Naive thymus-derived CD4-positive, alpha-beta T cell (primary cell): ENCODE data around the gene ENAM. TPM values are rescaled to one million over a fixed set of nuclear protein-coding genes. Genes with fewer than 3 reads are reported as not detected.
"Not testable (repeated sequence)": the region's sequence is repeated elsewhere in the genome, so short reads cannot be mapped to it uniquely, and the experiment has no call there.

Source experiments
- ATAC-seq: fragments of 150-1000 bp; cut with Tn5 transposase; 2 replicates; pipeline ENCODE4 v1.10.0; 2021; ENCODE audit warnings: mild to moderate bottlenecking, moderate library complexity
- CTCF ChIA-PET: fragments of 350-600 bp; sonication (Branson Sonifier 250); formaldehyde crosslinking; loops from one replicate; lab custom pipeline; 2021; ENCODE audit warnings: antibody characterized with exemption; lab: Charles Lee
- POLR2A ChIA-PET: fragments of 350-600 bp; sonication (Branson Sonifier 250); formaldehyde crosslinking; loops from one replicate; lab custom pipeline; 2021; ENCODE audit warnings: antibody characterized with exemption, inconsistent platforms; lab: Charles Lee
- DNase-seq, 9 donors: peaks; one replicate each; pipeline versions ENCODE4 v3.0.0 to v3.0.0-alpha.2; 2020 to 2022; ENCODE audit warnings: mixed read lengths in 1 of 9
- H3K27ac ChIP-seq: one replicate; pipeline ENCODE4 v1.7.0; 2013; ENCODE audit warnings: mild to moderate bottlenecking, low read depth, low read length, moderate library complexity
- H3K27me3 ChIP-seq, 2 donors: one replicate each; pipeline ENCODE4 v1.7.0; 2013; ENCODE audit warnings: low read length in 2 of 2, mild to moderate bottlenecking in 2 of 2, moderate library complexity in 2 of 2; ENCODE audit not compliant: control insufficient read depth in 2 of 2, insufficient read depth in 2 of 2
- H3K36me3 ChIP-seq, 3 experiments: 1 replicate in 2 of 3; 2 replicates in 1 of 3; pipeline ENCODE4 v1.7.0; 2013; ENCODE audit warnings: low read length in 3 of 3, mild to moderate bottlenecking in 3 of 3, moderate library complexity in 1 of 3; ENCODE audit not compliant: insufficient read depth in 3 of 3, control insufficient read depth in 2 of 3
- H3K4me1 ChIP-seq, 2 donors: one replicate each; pipeline ENCODE4 v1.7.0; 2013; ENCODE audit warnings: low read length in 2 of 2, mild to moderate bottlenecking in 2 of 2, moderate library complexity in 1 of 2; ENCODE audit not compliant: control insufficient read depth in 2 of 2, insufficient read depth in 2 of 2
- H3K4me3 ChIP-seq: 2 replicates; pipeline ENCODE4 v1.7.0; 2013; ENCODE audit warnings: mild to moderate bottlenecking, low read length
- H3K9me3 ChIP-seq, 3 experiments: 1 replicate in 2 of 3; 2 replicates in 1 of 3; pipeline ENCODE4 v1.7.0; 2013; ENCODE audit warnings: low read length in 3 of 3; ENCODE audit not compliant: control insufficient read depth in 2 of 3
- H3K27ac Mint-ChIP-seq, 9 donors: one replicate each; pipeline ENCODE4 v1.8.0; 2020 to 2022; ENCODE audit warnings: mixed read lengths in 9 of 9, mild to moderate bottlenecking in 8 of 9, moderate library complexity in 5 of 9, inconsistent platforms in 2 of 9
- H3K27me3 Mint-ChIP-seq, 5 donors: one replicate each; pipeline ENCODE4 v1.8.0; 2021 to 2022; ENCODE audit warnings: mixed read lengths in 5 of 5, mild to moderate bottlenecking in 1 of 5
- H3K36me3 Mint-ChIP-seq, 5 donors: one replicate each; pipeline ENCODE4 v1.8.0; 2020 to 2022; ENCODE audit warnings: mixed read lengths in 5 of 5, mild to moderate bottlenecking in 3 of 5, inconsistent platforms in 1 of 5
- H3K4me1 Mint-ChIP-seq, 7 donors: one replicate each; pipeline ENCODE4 v1.8.0; 2020 to 2022; ENCODE audit warnings: mixed read lengths in 7 of 7, mild to moderate bottlenecking in 3 of 7, inconsistent platforms in 1 of 7
- H3K4me3 Mint-ChIP-seq, 10 donors: one replicate each; pipeline ENCODE4 v1.8.0; 2020 to 2022; ENCODE audit warnings: mild to moderate bottlenecking in 10 of 10, mixed read lengths in 10 of 10, moderate library complexity in 6 of 10, inconsistent platforms in 2 of 10
- H3K9me3 Mint-ChIP-seq, 11 donors: one replicate each; pipeline ENCODE4 v1.8.0; 2020 to 2022; ENCODE audit warnings: mixed read lengths in 11 of 11, mild to moderate bottlenecking in 4 of 11, inconsistent platforms in 1 of 11, moderate library complexity in 1 of 11
- intact Hi-C, 2 donors: fragments of 100-400 bp; cut with micrococcal nuclease; formaldehyde crosslinking; loops; one replicate each; pipeline ENCODE4 v1.15.1; 2023
- polyA plus RNA-seq, 2 donors: library from polyadenylated mRNA; unstranded; fragments of 300-500 nt; fragmentation: Illumina TruSeq; gene quantifications; one replicate each; pipeline ENCODE4 v1.2.3, GENCODE V29; 2021
- total RNA-seq, 6 experiments: library from RNA in 5 of 6; stranded (reverse) in 5 of 6; gene quantifications; 1 replicate in 5 of 6; 2 replicates in 1 of 6; pipeline ENCODE4 v1.2.3 and lab custom pipeline; 2021 to 2026

Gene ENAM
- total and polyA plus RNA-seq, 7 experiments from 2014 or later = not detected

DNA sequence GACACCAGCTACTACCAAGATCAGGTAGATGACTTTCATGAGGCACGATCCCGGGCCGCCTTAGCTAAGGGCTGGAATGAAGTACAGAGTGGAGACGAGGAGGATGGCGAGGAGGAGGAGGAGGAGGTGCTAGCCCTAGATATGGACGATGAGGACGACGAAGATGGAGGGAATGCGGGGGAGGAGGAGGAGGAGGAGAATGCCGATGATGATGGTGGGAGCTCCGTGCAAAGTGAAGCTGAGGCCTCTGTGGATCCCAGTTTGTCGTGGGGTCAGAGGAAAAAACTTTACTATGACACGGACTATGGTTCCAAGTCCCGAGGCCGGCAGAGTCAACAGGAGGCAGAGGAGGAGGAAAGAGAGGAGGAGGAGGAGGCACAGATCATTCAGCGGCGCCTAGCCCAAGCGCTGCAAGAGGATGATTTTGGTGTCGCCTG is 60.3 kb downstream of the ENAM start:
- Mint-ChIP-seq H3K9me3 (peaks cover 0 to 30% (median 5%) of the 10 kb centered on the region in 11 donors), H3K27me3 (no peaks in the 10 kb centered on the region), H3K36me3 (peaks cover 4 to 29% (median 21%) of the 10 kb centered on the region in 5 donors), H3K27ac (peak overlapping the region; percentile 93 to 100 (median 99)), H3K4me3 (peak overlapping the region; percentile 93 to 99 (median 98)), H3K4me1 (peaks cover 12 to 48% (median 46%) of the 10 kb centered on the region in 7 donors)
- Histone ChIP-seq H3K36me3 (peaks cover 0 to 4% (median 0%) of the 10 kb centered on the region in 3 experiments), H3K27me3 (no peaks in the 10 kb centered on the region), H3K9me3 (no peaks in the 10 kb centered on the region), H3K4me3 (peak overlapping the region; percentile 69), H3K27ac (peak overlapping the region; percentile 94), H3K4me1 (peaks cover 7 to 13% of the 10 kb centered on the region in 2 donors)
- DNase-seq = peak in 2 of 9 donors; percentile 11 to 12
- intact Hi-C loops = loop anchor here (1.0 to 5.0 kb wide), 11 partner anchors 15 to 927 kb away; partner anchors contain the start of genes DCK (in 2 of the 2), GRSF1 (in 2 of the 2), MOB1B (in 2 of the 2) and SULT1B1 (in 1 of the 2)
- POLR2A ChIA-PET = interaction anchor here (0.6 to 5.3 kb wide), 14 partner anchors 11 to 928 kb away, joined by 3 to 174 read pairs (median 5); partner anchors contain the start of genes GRSF1, MOB1B, RUFY3 and SULT1B1
- CTCF ChIA-PET = interaction anchor here (0.8 to 3.6 kb wide), 6 partner anchors 13 to 213 kb away, joined by 3 to 29 read pairs (median 4); partner anchors contain the start of gene MOB1B
- ATAC-seq = peak; percentile 2

DNA sequence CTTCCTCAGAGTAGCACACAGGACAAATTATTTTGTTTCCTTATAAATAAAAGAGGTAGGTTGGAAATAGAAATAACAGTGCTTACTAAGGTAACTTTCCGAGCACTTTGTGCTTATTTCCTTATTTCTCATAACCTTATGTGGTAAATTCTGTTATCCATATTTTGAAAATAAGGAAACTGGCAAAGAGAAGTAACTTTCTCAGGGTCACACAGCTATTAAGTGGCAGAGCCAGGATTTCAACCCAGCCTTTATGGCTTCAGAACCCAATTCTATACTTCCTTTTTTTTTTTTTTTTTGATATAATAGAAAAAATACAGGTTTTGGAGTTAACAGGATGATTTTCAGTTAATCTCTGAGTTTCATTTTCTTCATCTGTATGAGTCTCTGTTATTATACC is 63.1 kb downstream of the ENAM start:
- POLR2A ChIA-PET = interaction anchor here (4.9 to 5.3 kb wide), 2 partner anchors 10 to 44 kb away, joined by 56 to 174 read pairs; no protein-coding TSS in a partner anchor

DNA sequence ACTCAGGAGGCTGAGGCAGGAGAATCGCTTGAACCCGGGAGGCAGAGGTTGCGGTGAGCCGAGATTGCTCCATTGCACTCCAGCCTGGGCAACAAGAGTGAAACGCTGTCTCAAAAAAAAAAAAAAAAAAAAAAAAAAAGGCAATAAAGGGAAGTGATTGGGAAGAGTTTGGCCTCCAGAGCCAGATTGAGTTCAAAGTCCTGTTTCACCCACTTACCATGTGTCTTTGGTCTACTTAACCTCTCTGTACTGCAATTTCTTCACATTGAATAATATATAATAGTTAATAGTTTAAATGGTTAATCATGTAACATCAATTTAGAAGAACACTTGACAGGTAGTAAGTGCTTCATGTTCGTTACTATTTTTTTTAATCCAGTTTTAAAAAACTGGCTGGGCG is 66.1 kb downstream of the ENAM start:
- H3K27ac Mint-ChIP-seq, H3K9me3 ChIP-seq, DNase-seq, H3K27ac ChIP-seq, CTCF ChIA-PET, intact Hi-C loops, H3K27me3 ChIP-seq, H3K4me3 ChIP-seq, H3K4me1 ChIP-seq, H3K27me3 Mint-ChIP-seq, ATAC-seq, H3K4me3 Mint-ChIP-seq, H3K36me3 ChIP-seq, POLR2A ChIA-PET: not testable (repeated sequence)
- H3K36me3 Mint-ChIP-seq = peaks cover 3 to 19% (median 11%) of the 10 kb centered on the region in 5 donors
- H3K9me3 Mint-ChIP-seq = peaks cover 0 to 13% (median 4%) of the 10 kb centered on the region in 11 donors
- H3K4me1 Mint-ChIP-seq = peaks cover 3 to 24% (median 22%) of the 10 kb centered on the region in 7 donors

More for the DNA sequence above, 63.1 kb downstream of the ENAM start:
- Histone ChIP-seq H3K4me3 (no peak overlapping the region), H3K27ac (no peak overlapping the region), H3K36me3 (peaks cover 0 to 4% (median 0%) of the 10 kb centered on the region in 3 experiments), H3K4me1 (peaks cover 7 to 13% of the 10 kb centered on the region in 2 donors), H3K9me3 (no peaks in the 10 kb centered on the region), H3K27me3 (no peaks in the 10 kb centered on the region)
- no peak for DNase-seq
- Mint-ChIP-seq H3K4me1 (peaks cover 12 to 47% (median 45%) of the 10 kb centered on the region in 7 donors), H3K36me3 (peaks cover 4 to 29% (median 21%) of the 10 kb centered on the region in 5 donors), H3K27ac (peak overlapping the region in 2 of 9 donors; percentile 50 to 69), H3K4me3 (peak overlapping the region in 3 of 10 donors; percentile 40 to 49 (median 41)), H3K27me3 (no peaks in the 10 kb centered on the region), H3K9me3 (peaks cover 0 to 30% (median 5%) of the 10 kb centered on the region in 11 donors)
- no peak for ATAC-seq
- intact Hi-C loops = no loop called here
- CTCF ChIA-PET = interaction anchor here (0.6 to 1.9 kb wide), 5 partner anchors 9 to 210 kb away, joined by 3 to 7 read pairs (median 3); no protein-coding TSS in a partner anchor

Other genes with a start within 250 kb of the ENAM start
- gene SMR3B, start 245.6 kb upstream of the ENAM start, total RNA-seq = not detected
- gene SMR3B, start 245.6 kb upstream of the ENAM start, polyA plus RNA-seq = not detected
- gene OPRPN, start 230.8 kb upstream of the ENAM start, total RNA-seq = not detected
- gene OPRPN, start 230.8 kb upstream of the ENAM start, polyA plus RNA-seq = not detected
- gene MUC7, start 156.5 kb upstream of the ENAM start, total RNA-seq = not detected
- gene MUC7, start 156.5 kb upstream of the ENAM start, polyA plus RNA-seq = not detected
- not detected for gene AMTN, start 110.2 kb upstream of the ENAM start, total RNA-seq
- not detected for gene AMTN, start 110.2 kb upstream of the ENAM start, polyA plus RNA-seq
- not detected for gene AMBN, start 36.5 kb upstream of the ENAM start, total RNA-seq
- not detected for gene AMBN, start 36.5 kb upstream of the ENAM start, polyA plus RNA-seq
- gene JCHAIN, start 37.8 kb downstream of the ENAM start, total RNA-seq = 100 to 1,000 TPM in 1 of 5 experiments, 10 to 100 TPM in 1, not detected in 3; 71.5 to 223 TPM
- 1 to 10 TPM in 1 of 2 donors, under 1 TPM in 1; 0.81 to 2.3 TPM for gene JCHAIN, start 37.8 kb downstream of the ENAM start, polyA plus RNA-seq
- gene UTP3, start 59.8 kb downstream of the ENAM start, total RNA-seq = 10 to 100 TPM; 17.4 to 44.9 (median 36.5) TPM
- 10 to 100 TPM; 11.3 to 23.2 TPM for gene UTP3, start 59.8 kb downstream of the ENAM start, polyA plus RNA-seq
- gene RUFY3, start 93.2 kb downstream of the ENAM start, total RNA-seq = 10 to 100 TPM; 17.3 to 41.2 (median 39.3) TPM
- gene RUFY3, start 93.2 kb downstream of the ENAM start, polyA plus RNA-seq = 1 to 10 TPM; 4.0 to 5.7 TPM
- gene GRSF1, start 211.1 kb downstream of the ENAM start, total RNA-seq = 10 to 100 TPM; 35.9 to 76.0 (median 48.0) TPM
- 100 to 1,000 TPM in 1 of 2 donors, 10 to 100 TPM in 1; 89.9 to 111 TPM for gene GRSF1, start 211.1 kb downstream of the ENAM start, polyA plus RNA-seq